Kidney (tissue), 14 donors: Measurements from ENCODE around the gene SH3PXD2B. TPM values are rescaled to one million over a fixed set of nuclear protein-coding genes. Genes with fewer than 3 reads are reported as not detected.

Experiments
- DNase-seq, 5 donors: peaks; one replicate each; pipeline ENCODE4 v3.0.0-alpha.2; 2013 to 2020
- FAIRE-seq: peaks from 2 replicates; lab custom pipeline; 2012; peaks lifted over from hg19 to GRCh38; lab: Jason Lieb, UNC
- H3K27ac ChIP-seq, 2 donors: one replicate each; pipeline ENCODE4 v1.7.0; 2013; ENCODE audit warnings: low read depth in 2 of 2, low read length in 2 of 2, inconsistent platforms in 1 of 2
- H3K27me3 ChIP-seq: one replicate; pipeline ENCODE4 v1.7.1; 2013; ENCODE audit warnings: low read length, inconsistent platforms; ENCODE audit not compliant: control insufficient read depth, insufficient read depth
- H3K36me3 ChIP-seq, 3 donors: one replicate each; pipeline versions ENCODE4 v1.7.0 to v1.7.1; 2013; ENCODE audit warnings: low read length in 3 of 3, control low read depth in 1 of 3, inconsistent platforms in 1 of 3; ENCODE audit not compliant: insufficient read depth in 3 of 3, control insufficient read depth in 2 of 3
- H3K4me1 ChIP-seq, 3 donors: one replicate each; pipeline versions ENCODE4 v1.7.0 to v1.7.1; 2013; ENCODE audit warnings: low read length in 3 of 3, inconsistent platforms in 1 of 3, low read depth in 1 of 3; ENCODE audit not compliant: control insufficient read depth in 2 of 3, insufficient read depth in 2 of 3
- H3K4me3 ChIP-seq, 3 donors: one replicate each; pipeline versions ENCODE4 v1.7.0 to v1.8.1; 2013; ENCODE audit warnings: low read length in 3 of 3, control low read depth in 1 of 3, inconsistent platforms in 1 of 3
- H3K9ac ChIP-seq, 3 donors: one replicate each; pipeline versions ENCODE4 v1.7.0 to v1.7.1; 2013; ENCODE audit warnings: low read length in 3 of 3, control low read depth in 1 of 3, inconsistent platforms in 1 of 3
- H3K9me3 ChIP-seq, 3 donors: one replicate each; pipeline versions ENCODE4 v1.7.0 to v1.7.1; 2013; ENCODE audit warnings: low read length in 3 of 3, control low read depth in 1 of 3, inconsistent platforms in 1 of 3; ENCODE audit not compliant: control insufficient read depth in 2 of 3, insufficient read depth in 1 of 3
- intact Hi-C: fragments of 100-400 bp; cut with DNase I; formaldehyde crosslinking; loops from one replicate; pipeline ENCODE4 v1.11.1; 2022
- polyA plus RNA-seq: library from polyadenylated mRNA; stranded (reverse); fragments of 350-450 nt; fragmentation: Illumina TruSeq; extraction: RNeasy Lipid Tissue Mini Kit (QIAGEN cat#74804); gene quantifications from one replicate; pipeline ENCODE4 v1.2.3, GENCODE V29; 2014; ENCODE audit warnings: low read depth, low replicate concordance; ENCODE audit not compliant: insufficient read depth
- total RNA-seq: library from RNA; stranded (reverse); fragmentation: NEBNext Ultra II Directional; extraction: Animal tissue kit (Norgen Biotek cat#: 25700); gene quantifications from one replicate; pipeline ENCODE4 v1.2.1, GENCODE V29; 2021
- TF ChIP-seq, protein P1 (sequence below): IDR thresholded peaks from 3 replicates; pipeline ENCODE4 v1.5.1; 2012; ENCODE audit warnings: mild to moderate bottlenecking, moderate library complexity, borderline replicate concordance; ENCODE audit not compliant: insufficient read depth; ENCODE audit errors: extremely low read depth
- donor health status: control.
- donor health status: control.
- donor health status: control.
- donor health status: control.
- donor health status: control.
- donor health status: DM: yes; HTN: yes; CAD: no.
- donor health status: Normal renal cell carcinoma (clear cell type).

The SH3PXD2B gene
- total and polyA plus RNA-seq, 2 donors from 2014 or later: 3.1 to 22.8 TPM

DNA sequence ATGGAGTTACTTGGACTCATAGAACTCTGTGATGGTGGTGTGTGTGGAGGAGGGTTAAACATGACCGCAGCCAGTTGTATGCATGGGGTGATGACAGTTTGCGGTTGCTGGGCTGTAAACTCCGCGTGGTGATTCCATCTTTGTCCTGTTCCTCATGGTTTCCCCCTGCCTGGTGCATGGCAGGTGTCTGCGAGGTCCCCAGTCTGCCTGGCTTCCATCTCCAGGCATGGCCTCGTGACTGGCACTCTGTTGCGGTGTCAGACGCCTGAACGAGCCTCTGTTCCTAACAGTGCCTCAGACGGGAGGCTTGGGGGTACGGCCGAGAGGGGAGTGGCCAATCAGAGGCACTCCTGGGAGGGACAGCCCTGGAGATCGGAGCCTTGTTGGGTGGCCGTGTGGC lies 33.9 kb upstream of the SH3PXD2B start:
- no peaks in the 10 kb centered on the region for H3K36me3 ChIP-seq
- no peak for FAIRE-seq
- intact Hi-C loops: no loop called here
- H3K27me3 ChIP-seq: no peaks in the 10 kb centered on the region
- peak in 2 of 5 donors; percentile 28 to 39 for DNase-seq
- H3K9ac ChIP-seq: no peak overlapping the region
- TF ChIP-seq, protein P1, sequence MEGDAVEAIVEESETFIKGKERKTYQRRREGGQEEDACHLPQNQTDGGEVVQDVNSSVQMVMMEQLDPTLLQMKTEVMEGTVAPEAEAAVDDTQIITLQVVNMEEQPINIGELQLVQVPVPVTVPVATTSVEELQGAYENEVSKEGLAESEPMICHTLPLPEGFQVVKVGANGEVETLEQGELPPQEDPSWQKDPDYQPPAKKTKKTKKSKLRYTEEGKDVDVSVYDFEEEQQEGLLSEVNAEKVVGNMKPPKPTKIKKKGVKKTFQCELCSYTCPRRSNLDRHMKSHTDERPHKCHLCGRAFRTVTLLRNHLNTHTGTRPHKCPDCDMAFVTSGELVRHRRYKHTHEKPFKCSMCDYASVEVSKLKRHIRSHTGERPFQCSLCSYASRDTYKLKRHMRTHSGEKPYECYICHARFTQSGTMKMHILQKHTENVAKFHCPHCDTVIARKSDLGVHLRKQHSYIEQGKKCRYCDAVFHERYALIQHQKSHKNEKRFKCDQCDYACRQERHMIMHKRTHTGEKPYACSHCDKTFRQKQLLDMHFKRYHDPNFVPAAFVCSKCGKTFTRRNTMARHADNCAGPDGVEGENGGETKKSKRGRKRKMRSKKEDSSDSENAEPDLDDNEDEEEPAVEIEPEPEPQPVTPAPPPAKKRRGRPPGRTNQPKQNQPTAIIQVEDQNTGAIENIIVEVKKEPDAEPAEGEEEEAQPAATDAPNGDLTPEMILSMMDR: no peak
- H3K4me3 ChIP-seq: no peak overlapping the region
- no peaks in the 10 kb centered on the region for H3K4me1 ChIP-seq
- H3K9me3 ChIP-seq: no peaks in the 10 kb centered on the region
- no peak overlapping the region for H3K27ac ChIP-seq

DNA sequence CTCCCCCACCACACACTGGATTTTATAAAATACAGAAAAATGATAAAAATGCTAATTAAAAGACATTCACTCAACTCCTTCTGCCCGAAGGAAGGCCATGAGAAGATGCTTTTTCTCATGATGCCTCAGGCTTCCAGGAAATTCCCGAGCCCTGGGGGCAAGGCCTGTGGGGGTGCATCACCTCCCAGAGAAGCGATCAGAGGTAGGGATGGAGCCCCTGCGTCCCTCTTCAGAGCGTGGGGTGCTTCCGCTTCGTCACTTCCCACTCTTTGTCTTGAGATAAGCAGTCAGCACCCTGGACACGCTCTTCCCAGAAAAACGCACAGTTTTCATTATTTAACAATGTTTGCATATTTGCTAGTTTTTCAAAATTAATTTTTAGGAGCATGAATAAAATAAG lies 33.3 kb upstream of the SH3PXD2B start:
- intact Hi-C loops: no loop called here
- H3K27ac ChIP-seq: no peak overlapping the region
- H3K36me3 ChIP-seq: no peaks in the 10 kb centered on the region
- FAIRE-seq: no peak
- no peaks in the 10 kb centered on the region for H3K27me3 ChIP-seq
- no peaks in the 10 kb centered on the region for H3K4me1 ChIP-seq
- DNase-seq: no peak
- no peak overlapping the region for H3K4me3 ChIP-seq
- H3K9me3 ChIP-seq: no peaks in the 10 kb centered on the region
- no peak overlapping the region for H3K9ac ChIP-seq
- TF ChIP-seq, protein P1: no peak

DNA sequence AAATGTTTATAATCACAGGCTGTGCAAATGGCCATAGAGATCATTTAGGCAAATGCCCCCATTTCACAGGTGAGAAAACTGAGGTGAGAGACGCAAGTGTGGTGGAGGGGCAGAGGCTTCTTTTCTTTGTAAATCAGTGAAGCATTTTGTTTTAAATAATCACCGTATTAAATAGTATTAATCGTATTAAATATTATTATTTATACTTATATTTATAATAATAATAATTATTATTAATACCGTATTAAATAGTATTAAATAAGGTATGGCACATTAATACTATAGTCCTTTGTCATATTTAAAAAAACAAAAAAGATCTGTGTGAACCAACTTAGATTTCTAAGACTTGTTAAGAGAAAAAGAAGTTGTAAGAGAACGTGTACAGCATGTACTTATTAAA lies 32.6 kb upstream of the SH3PXD2B start:
- Histone ChIP-seq H3K9me3 (no peaks in the 10 kb centered on the region), H3K4me3 (no peak overlapping the region), H3K27me3 (no peaks in the 10 kb centered on the region), H3K36me3 (no peaks in the 10 kb centered on the region), H3K9ac (no peak overlapping the region), H3K27ac (no peak overlapping the region), H3K4me1 (no peaks in the 10 kb centered on the region)
- DNase-seq (no peak), FAIRE-seq (no peak)
- TF ChIP-seq, protein P1: no peak
- intact Hi-C loops: no loop called here

DNA sequence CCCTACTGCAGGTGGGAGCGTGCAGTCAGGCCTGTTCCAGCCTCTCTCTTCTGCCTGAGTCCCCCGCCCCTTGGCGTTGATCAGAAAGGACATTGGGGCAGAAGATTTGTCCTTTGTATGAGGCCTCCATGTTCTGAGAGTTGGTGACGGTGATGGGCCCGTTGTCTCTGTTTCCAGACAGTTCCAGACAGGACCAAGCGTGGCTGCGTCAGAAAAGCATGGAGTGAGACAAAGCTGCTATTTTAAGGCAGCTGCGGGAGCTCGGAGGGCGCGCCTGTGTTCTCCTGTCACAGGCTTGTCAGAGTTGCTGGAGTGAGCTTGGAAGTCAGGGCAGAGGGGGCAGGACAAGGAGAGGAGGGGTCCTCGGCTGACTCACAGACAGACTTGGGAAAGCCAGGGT lies 32.1 kb upstream of the SH3PXD2B start:
- TF ChIP-seq, protein P1: no peak
- FAIRE-seq (no peak), DNase-seq (peak in 1 of 5 donors; percentile 66)
- Histone ChIP-seq H3K27me3 (no peaks in the 10 kb centered on the region), H3K36me3 (no peaks in the 10 kb centered on the region), H3K9ac (no peak overlapping the region), H3K27ac (no peak overlapping the region), H3K9me3 (no peaks in the 10 kb centered on the region), H3K4me3 (no peak overlapping the region), H3K4me1 (no peaks in the 10 kb centered on the region)
- intact Hi-C loops: no loop called here
